ENCODE results near the gene ZMIZ2.
A peak's percentile ranks its signal among the peaks of the same experiment; 100 is the strongest.
"Not testable (repeated sequence)": the region's sequence is repeated elsewhere in the genome, so short reads cannot be mapped to it uniquely, and the experiment has no call there.

ZMIZ2 gene

GRCh38 chr7:44776211-44776610 is 27.6 kb downstream of the ZMIZ2 start:
- DNase-seq: no peak

- DNase-seq: no peak
Observed at GRCh38 chr7:44782460-44782859, 33.8 kb downstream of the ZMIZ2 start.

GRCh38 chr7:44783407-44783806 is 34.8 kb downstream of the ZMIZ2 start:
- no peak for DNase-seq

DNA sequence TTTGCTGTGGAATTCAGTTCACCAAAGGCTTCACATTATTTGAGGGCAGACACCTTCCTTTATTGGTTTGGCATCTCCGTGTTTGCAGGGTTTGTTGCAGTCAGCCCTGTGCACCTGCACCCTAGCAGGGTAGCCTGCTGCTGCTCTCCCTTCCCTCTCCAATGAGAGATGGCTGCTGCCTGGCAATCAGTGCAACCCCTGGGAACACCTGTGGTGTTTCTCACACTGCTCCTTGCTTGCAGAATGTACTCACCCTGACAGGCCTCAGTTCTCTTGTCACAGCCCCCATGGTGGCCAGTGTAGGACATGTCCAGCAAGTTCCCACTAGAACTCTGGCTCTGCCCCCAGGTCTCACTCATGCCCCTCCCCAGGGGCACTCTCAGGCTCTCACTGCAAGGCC is 35.7 kb downstream of the ZMIZ2 start:
- DNase-seq: no peak

GRCh38 chr7:44785218-44785617 is 36.6 kb downstream of the ZMIZ2 start:
- DNase-seq: not testable (repeated sequence)

- no peak for DNase-seq
Observed at GRCh38 chr7:44787041-44787440, 38.4 kb downstream of the ZMIZ2 start.

- no peak for DNase-seq
Observed at GRCh38 chr7:44787762-44788161, 39.1 kb downstream of the ZMIZ2 start.

GRCh38 chr7:44789990-44790389 is 41.3 kb downstream of the ZMIZ2 start:
- DNase-seq: no peak

DNA sequence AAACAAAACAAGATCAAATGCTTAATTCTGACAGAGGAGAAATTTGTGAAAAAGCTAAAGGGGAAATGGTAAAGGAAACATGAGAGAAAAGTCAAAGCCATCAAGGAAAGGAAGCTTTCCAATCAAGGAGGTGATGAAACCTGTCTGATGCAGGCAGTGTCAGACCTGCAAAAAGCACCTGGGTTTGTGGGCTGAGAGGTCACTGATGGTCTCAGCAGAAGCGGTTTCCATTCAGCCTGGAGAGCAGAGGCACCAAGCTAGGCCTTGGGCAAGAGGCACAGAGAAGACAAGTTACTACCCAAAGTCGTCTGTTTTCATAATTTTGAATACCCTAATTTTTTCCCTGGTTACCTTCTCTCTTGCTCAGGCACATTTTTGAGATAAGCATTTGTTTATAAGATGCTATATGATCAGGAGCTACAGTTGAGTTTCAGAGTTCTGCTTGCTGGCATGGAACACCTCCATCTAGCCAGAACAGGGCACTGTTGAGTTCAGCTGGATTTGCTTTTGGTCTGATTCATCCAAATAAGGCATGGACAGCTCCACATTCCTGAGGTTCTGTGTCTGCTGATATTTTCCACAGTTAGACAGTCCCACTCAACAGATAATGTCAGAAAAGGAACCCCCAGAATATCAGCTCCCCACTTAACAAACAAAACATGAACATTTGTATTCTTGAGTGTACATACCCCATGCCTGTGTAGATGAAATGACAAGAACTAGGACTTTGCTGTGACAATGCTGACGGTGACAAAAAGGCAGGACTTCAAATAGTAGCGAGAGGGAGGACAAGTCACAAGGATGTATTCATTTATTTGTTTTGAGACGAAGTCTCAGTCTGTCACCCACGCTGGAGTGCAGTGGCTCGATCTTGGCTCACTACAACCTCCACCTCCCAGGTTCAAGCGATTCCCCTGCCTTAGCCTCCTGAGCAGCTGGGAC is 42.9 kb downstream of the ZMIZ2 start:
- no peak for DNase-seq

DNA sequence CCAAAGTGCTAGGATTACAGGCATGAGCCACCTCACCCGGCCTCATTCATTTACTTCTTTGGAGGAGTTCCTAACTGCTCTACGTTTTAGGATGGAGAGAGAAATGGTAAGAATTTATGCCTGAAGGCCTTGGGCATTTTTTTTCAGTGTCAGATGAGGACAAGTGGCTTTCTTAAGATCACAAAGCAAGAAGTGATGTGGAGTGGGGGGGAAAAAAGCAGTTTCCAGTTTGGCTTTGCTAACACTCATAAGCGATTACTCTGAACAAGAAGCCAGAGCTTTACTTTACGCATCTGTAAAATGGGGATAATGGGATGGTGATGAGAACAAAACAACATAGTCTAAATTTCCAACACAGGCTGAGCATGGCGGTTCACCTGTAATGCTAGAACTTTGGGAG is 45.3 kb downstream of the ZMIZ2 start:
- no peak for DNase-seq

- no peak for DNase-seq
Observed at GRCh38 chr7:44794331-44794730, 45.7 kb downstream of the ZMIZ2 start.

- DNase-seq: no peak
Observed at GRCh38 chr7:44796034-44796503, 47.4 kb downstream of the ZMIZ2 start.

GRCh38 chr7:44796504-44797328 is 48.1 kb downstream of the ZMIZ2 start, which contains the start of gene PPIA:
PPIA (plus strand) TSS chr7:44796681; CDS start chr7:44796725, 44 bp downstream.
- peak; percentile 77 to 84 for DNase-seq

- peak; percentile 52 to 76 for DNase-seq
Observed at GRCh38 chr7:44797329-44798258, 48.9 kb downstream of the ZMIZ2 start.

DNA sequence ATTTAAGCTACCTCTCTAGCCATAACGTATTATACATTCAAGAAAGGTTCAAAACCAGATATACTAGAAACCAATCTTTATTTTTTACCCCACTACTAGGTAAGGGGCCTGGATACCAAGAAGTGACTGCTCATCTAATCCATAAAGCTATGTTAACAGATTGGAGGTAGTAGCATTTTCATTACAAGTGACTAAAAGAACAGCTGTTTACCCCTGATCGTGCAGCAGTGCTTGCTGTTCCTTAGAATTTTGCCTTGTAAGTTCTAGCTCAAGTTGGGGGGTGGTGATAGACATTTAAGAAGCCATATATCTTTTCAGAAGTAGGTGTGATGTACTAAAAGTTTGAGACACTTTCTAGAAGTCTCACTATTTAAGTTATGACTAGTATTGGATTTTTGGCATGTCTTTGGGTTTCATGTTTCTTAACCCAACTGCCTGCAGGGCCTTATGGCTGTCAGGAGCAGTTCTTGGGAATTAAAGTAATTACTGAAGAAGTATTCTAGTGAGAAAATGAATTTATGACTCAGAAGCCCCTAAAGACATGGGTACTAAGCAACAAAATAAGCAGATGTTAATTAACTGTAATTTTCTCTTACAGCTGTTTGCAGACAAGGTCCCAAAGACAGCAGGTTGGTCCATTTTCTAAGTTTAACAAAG is 50.1 kb downstream of the ZMIZ2 start:
- DNase-seq: no peak

DNA sequence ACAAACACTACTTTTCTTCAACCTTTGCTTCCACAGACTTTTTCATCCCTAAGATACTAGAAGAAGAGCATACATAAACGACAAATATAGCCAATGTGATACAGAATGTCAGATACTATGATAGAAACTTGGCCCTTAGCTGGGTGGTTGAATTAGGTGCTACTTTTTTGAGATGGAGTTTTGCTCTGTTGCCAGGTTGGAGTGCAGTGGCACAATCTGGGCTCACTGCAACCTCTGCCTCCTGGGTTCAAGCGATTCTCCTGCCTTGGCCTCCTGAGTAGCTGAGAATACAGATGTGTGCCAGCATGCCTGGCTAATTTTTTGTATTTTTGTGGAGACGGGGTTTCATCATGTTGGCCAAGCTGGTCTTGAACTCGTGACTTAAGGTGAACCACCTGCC is 51.3 kb downstream of the ZMIZ2 start:
- DNase-seq: no peak

DNA sequence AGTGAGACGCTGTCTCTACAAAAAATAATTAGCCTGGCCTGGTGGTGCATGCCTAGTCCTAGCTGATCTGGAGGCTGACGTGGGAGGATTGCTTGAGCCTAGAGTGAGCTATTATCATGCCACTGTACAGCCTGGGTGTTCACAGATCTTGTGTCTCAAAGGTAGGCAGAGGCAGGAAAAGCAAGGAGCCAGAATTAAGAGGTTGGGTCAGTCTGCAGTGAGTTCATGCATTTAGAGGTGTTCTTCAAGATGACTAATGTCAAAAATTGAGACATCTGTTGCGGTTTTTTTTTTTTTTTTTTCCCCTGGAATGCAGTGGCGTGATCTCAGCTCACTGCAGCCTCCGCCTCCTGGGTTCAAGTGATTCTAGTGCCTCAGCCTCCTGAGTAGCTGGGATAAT is 53.2 kb downstream of the ZMIZ2 start:
- no peak for DNase-seq

GRCh38 chr7:44802418-44803025 is 53.9 kb downstream of the ZMIZ2 start:
- no peak for DNase-seq

DNA sequence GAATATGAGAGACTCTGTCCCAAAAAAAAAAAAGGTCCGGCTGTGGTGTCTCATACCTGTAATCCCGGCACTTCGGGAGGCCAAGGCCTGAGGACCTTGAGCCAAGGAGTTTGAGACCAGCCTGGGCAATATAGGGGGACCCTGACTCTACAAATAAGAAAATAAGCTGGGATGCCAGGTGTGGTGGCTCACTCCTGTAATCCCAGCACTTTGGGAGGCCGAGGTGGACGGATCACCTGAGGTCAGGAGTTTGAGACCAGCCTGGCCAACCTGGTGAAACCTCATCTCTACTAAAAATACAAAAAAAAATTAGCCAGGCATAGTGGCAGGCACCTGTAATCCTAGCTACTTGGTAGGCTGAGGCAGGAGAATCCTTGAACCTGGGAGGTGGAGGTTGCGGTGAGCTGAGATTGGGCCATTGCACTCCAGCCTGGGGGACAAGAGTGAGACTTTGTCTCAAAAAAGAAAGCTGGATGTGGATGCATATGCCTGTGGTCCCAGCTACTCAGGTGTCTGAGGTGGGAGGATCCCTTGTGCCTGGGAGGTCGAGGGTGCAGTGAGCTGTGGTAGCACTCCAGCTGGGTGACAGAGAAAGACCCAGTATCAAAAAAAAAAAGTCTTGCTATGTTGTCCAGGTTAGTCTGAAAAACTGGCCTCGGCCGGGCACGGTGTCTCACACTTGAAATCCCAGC is 55.3 kb downstream of the ZMIZ2 start:
- not testable (repeated sequence) for DNase-seq

- DNase-seq: no peak
Observed at GRCh38 chr7:44805950-44806349, 57.3 kb downstream of the ZMIZ2 start.

DNA sequence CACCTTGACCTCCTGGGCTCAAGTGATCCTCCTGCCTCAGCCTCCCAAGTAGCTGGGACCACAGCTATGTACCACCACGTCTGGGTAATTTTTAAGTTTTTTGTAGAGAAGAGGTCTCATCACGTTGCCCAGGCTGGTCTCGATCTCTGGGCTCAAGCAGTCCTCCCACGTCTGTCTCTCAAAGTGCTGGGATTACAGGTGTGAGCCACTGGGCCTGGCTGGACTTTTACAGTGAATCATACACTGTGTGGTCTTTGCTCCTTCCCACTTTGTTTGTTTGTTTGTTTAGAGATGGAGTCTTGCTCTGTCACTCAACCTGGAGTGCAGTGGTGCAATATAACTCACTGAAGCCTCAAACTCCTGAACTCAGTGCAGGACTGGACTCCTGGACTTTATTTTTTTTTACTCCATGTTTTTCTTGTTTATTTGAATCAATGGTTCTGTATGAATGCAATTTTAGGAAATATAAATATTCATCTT is 60.3 kb downstream of the ZMIZ2 start:
- DNase-seq: no peak

All from cerebellar nuclear complex (tissue), 1 donor.